Natural killer cell treated with Interleukin-12 subunit alpha and Interleukin-12 subunit beta and Interleukin-15 and Interleukin-18, amount 100 ng/mL, for 72 hours (primary cell): Measurements from ENCODE around the gene ASTL. TPM values are rescaled to one million over a fixed set of nuclear protein-coding genes. Genes with fewer than 3 reads are reported as not detected.
A peak's percentile ranks its signal among the peaks of the same experiment; 100 is the strongest.

Experiments
- ATAC-seq, 2 donors: fragments of 150-1000 bp; cut with Tn5 transposase in 1 of 2; sonication (Bioruptor Pico), chemical (Tn5 transposase) in 1 of 2; 2 replicates each; pipeline ENCODE4 v1.10.0; 2021
- DNase-seq: peaks from one replicate; pipeline ENCODE4 v3.0.0; 2022; ENCODE audit warnings: low spot score
- H3K27ac Mint-ChIP-seq, 2 donors: 1 replicate in 1 of 2; 2 replicates in 1 of 2; pipeline ENCODE4 v1.8.0; 2022; ENCODE audit warnings: mixed read lengths in 2 of 2, mild to moderate bottlenecking in 1 of 2, moderate library complexity in 1 of 2
- H3K27me3 Mint-ChIP-seq, 2 donors: 1 replicate in 1 of 2; 2 replicates in 1 of 2; pipeline ENCODE4 v1.8.0; 2022; ENCODE audit warnings: mixed read lengths in 2 of 2
- H3K36me3 Mint-ChIP-seq: one replicate; pipeline ENCODE4 v1.8.0; 2022; ENCODE audit warnings: mixed read lengths
- H3K4me1 Mint-ChIP-seq, 2 donors: 1 replicate in 1 of 2; 2 replicates in 1 of 2; pipeline ENCODE4 v1.8.0; 2022; ENCODE audit warnings: low read depth in 2 of 2, mixed read lengths in 2 of 2, mild to moderate bottlenecking in 1 of 2
- H3K4me3 Mint-ChIP-seq: one replicate; pipeline ENCODE4 v1.8.0; 2022; ENCODE audit warnings: mixed read lengths
- H3K9me3 Mint-ChIP-seq: 2 replicates; pipeline ENCODE4 v1.8.0; 2022; ENCODE audit warnings: mixed read lengths
- total RNA-seq, 2 donors: library from RNA; stranded (reverse); gene quantifications; one replicate each; pipeline ENCODE4 v1.2.3, GENCODE V29; 2022

ASTL gene
- total RNA-seq, 2 donors from 2014 or later, result 0.92 TPM; not detected in 1

GRCh38 chr2:96137321-96138178, 752 bp downstream of the ASTL start:
- H3K27me3 Mint-ChIP-seq, result no peaks in the 10 kb centered on the region
- H3K4me1 Mint-ChIP-seq, result peaks cover 9 to 12% of the 10 kb centered on the region in 2 donors
- no peaks in the 10 kb centered on the region for H3K36me3 Mint-ChIP-seq
- H3K9me3 Mint-ChIP-seq, result no peaks in the 10 kb centered on the region
- DNase-seq (no peak), ATAC-seq (no peak)
- H3K4me3 Mint-ChIP-seq, result no peak overlapping the region
- H3K27ac Mint-ChIP-seq, result peak overlapping the region in 1 of 2 donors; percentile 77

- Mint-ChIP-seq H3K27me3 (no peaks in the 10 kb centered on the region), H3K4me3 (no peak overlapping the region), H3K27ac (no peak overlapping the region), H3K4me1 (peaks cover 11 to 12% of the 10 kb centered on the region in 2 donors), H3K9me3 (no peaks in the 10 kb centered on the region), H3K36me3 (no peaks in the 10 kb centered on the region)
- no peak for DNase-seq
- ATAC-seq, result no peak
Observed at GRCh38 chr2:96136129-96136720, 2.1 kb downstream of the ASTL start.

- ATAC-seq (no peak), DNase-seq (no peak)
- Mint-ChIP-seq H3K27me3 (no peaks in the 10 kb centered on the region), H3K4me1 (peaks cover 13 to 14% of the 10 kb centered on the region in 2 donors), H3K4me3 (no peak overlapping the region), H3K9me3 (no peaks in the 10 kb centered on the region), H3K36me3 (no peaks in the 10 kb centered on the region), H3K27ac (no peak overlapping the region)
Observed at GRCh38 chr2:96135621-96136020, 2.7 kb downstream of the ASTL start.

GRCh38 chr2:96135171-96135570, 3.1 kb downstream of the ASTL start:
- Mint-ChIP-seq H3K36me3 (no peaks in the 10 kb centered on the region), H3K27me3 (no peaks in the 10 kb centered on the region), H3K4me1 (peaks cover 17 to 19% of the 10 kb centered on the region in 2 donors), H3K9me3 (no peaks in the 10 kb centered on the region), H3K27ac (peak overlapping the region in 1 of 2 donors; percentile 50), H3K4me3 (no peak overlapping the region)
- ATAC-seq (no peak), DNase-seq (no peak)

GRCh38 chr2:96134421-96134820, 3.9 kb downstream of the ASTL start:
- no peaks in the 10 kb centered on the region for H3K27me3 Mint-ChIP-seq
- no peaks in the 10 kb centered on the region for H3K9me3 Mint-ChIP-seq
- peak overlapping the region in 1 of 2 donors; percentile 50 for H3K27ac Mint-ChIP-seq
- H3K4me1 Mint-ChIP-seq, result peaks cover 22 to 26% of the 10 kb centered on the region in 2 donors
- H3K4me3 Mint-ChIP-seq, result no peak overlapping the region
- DNase-seq (no peak), ATAC-seq (no peak)
- H3K36me3 Mint-ChIP-seq, result no peaks in the 10 kb centered on the region

GRCh38 chr2:96131813-96132745, 6.2 kb downstream of the ASTL start:
- no peak for ATAC-seq
- Mint-ChIP-seq H3K27ac (peak overlapping the region; percentile 53 to 66), H3K27me3 (no peaks in the 10 kb centered on the region), H3K36me3 (no peaks in the 10 kb centered on the region), H3K4me3 (no peak overlapping the region), H3K4me1 (peaks cover 17 to 24% of the 10 kb centered on the region in 2 donors), H3K9me3 (no peaks in the 10 kb centered on the region)
- no peak for DNase-seq

GRCh38 chr2:96131152-96131812, 7.0 kb downstream of the ASTL start:
- no peaks in the 10 kb centered on the region for H3K36me3 Mint-ChIP-seq
- H3K4me1 Mint-ChIP-seq, result peaks cover 17 to 24% of the 10 kb centered on the region in 2 donors
- H3K4me3 Mint-ChIP-seq, result no peak overlapping the region
- H3K27ac Mint-ChIP-seq, result peak overlapping the region; percentile 53 to 66
- H3K9me3 Mint-ChIP-seq, result no peaks in the 10 kb centered on the region
- ATAC-seq, result peak in 1 of 2 donors; percentile 59
- no peak for DNase-seq
- no peaks in the 10 kb centered on the region for H3K27me3 Mint-ChIP-seq

GRCh38 chr2:96130483-96130882, 7.8 kb downstream of the ASTL start:
- Mint-ChIP-seq H3K27me3 (no peaks in the 10 kb centered on the region), H3K9me3 (no peaks in the 10 kb centered on the region), H3K4me1 (peaks cover 17 to 24% of the 10 kb centered on the region in 2 donors), H3K4me3 (no peak overlapping the region), H3K36me3 (no peaks in the 10 kb centered on the region), H3K27ac (peak overlapping the region in 1 of 2 donors; percentile 34)
- no peak for ATAC-seq
- DNase-seq, result no peak

- Mint-ChIP-seq H3K27me3 (peaks cover 0 to 8% of the 10 kb centered on the region in 2 donors), H3K9me3 (no peaks in the 10 kb centered on the region), H3K4me1 (peaks cover 17 to 24% of the 10 kb centered on the region in 2 donors), H3K27ac (peak overlapping the region in 1 of 2 donors; percentile 43), H3K36me3 (no peaks in the 10 kb centered on the region), H3K4me3 (peak overlapping the region; percentile 8)
- ATAC-seq (peak in 1 of 2 donors; percentile 82), DNase-seq (no peak)
Observed at GRCh38 chr2:96129528-96130120, 8.7 kb downstream of the ASTL start.

- Mint-ChIP-seq H3K36me3 (no peaks in the 10 kb centered on the region), H3K27me3 (peaks cover 0 to 8% of the 10 kb centered on the region in 2 donors), H3K4me3 (no peak overlapping the region), H3K9me3 (no peaks in the 10 kb centered on the region), H3K27ac (no peak overlapping the region), H3K4me1 (peaks cover 17 to 24% of the 10 kb centered on the region in 2 donors)
- ATAC-seq (no peak), DNase-seq (no peak)
Observed at GRCh38 chr2:96128456-96128855, 9.8 kb downstream of the ASTL start.

GRCh38 chr2:96124406-96125265, 13.7 kb downstream of the ASTL start:
- ATAC-seq, result no peak
- H3K27me3 Mint-ChIP-seq, result peaks cover 19 to 28% of the 10 kb centered on the region in 2 donors
- no peak overlapping the region for H3K4me3 Mint-ChIP-seq
- H3K36me3 Mint-ChIP-seq, result no peaks in the 10 kb centered on the region
- no peak overlapping the region for H3K27ac Mint-ChIP-seq
- DNase-seq, result no peak
- H3K4me1 Mint-ChIP-seq, result peaks cover 4 to 8% of the 10 kb centered on the region in 2 donors
- no peaks in the 10 kb centered on the region for H3K9me3 Mint-ChIP-seq

GRCh38 chr2:96123936-96124335, 14.4 kb downstream of the ASTL start:
- Mint-ChIP-seq H3K4me1 (peaks cover 0 to 5% of the 10 kb centered on the region in 2 donors), H3K9me3 (no peaks in the 10 kb centered on the region), H3K27ac (no peak overlapping the region), H3K4me3 (no peak overlapping the region), H3K27me3 (peaks cover 24 to 35% of the 10 kb centered on the region in 2 donors), H3K36me3 (no peaks in the 10 kb centered on the region)
- ATAC-seq, result no peak
- DNase-seq, result no peak
